HepG2 (cell line): ENCODE results near the gene USP38. TPM values are rescaled to one million over a fixed set of nuclear protein-coding genes. Genes with fewer than 3 reads are reported as not detected.

ENCODE experiments used
- ATAC-seq: fragments of 200-7000 bp; cut with Tn5 transposase; 3 replicates; pipeline ENCODE4 v1.9.1; 2020; ENCODE audit warnings: mild to moderate bottlenecking, moderate library complexity
- BruUV-seq: library from RNA; stranded (reverse); fragments of 400-500 nt; replicated peaks from 2 replicates; lab custom pipeline; 2021; lab: Mats Ljungman, UMichigan
- CTCF ChIA-PET: fragments of 300-600 bp; formaldehyde crosslinking; extraction: SDS; loops from one replicate; lab custom pipeline; 2021; ENCODE audit warnings: low total read pairs, inconsistent platforms, low intra/inter-chr PET ratio; lab: Yijun Ruan, JAX
- POLR2A ChIA-PET: fragments of 350-600 bp; sonication (Branson Sonifier 250); formaldehyde crosslinking; loops from one replicate; lab custom pipeline; 2020; ENCODE audit warnings: antibody characterized with exemption, inconsistent platforms; lab: Yijun Ruan, JAX
- DNase-seq: peaks from one replicate; pipeline ENCODE4 v3.0.0-alpha.2; 2015; ENCODE audit warnings: low spot score
- FAIRE-seq: peaks from 3 replicates; lab custom pipeline; 2011; peaks lifted over from hg19 to GRCh38; lab: Jason Lieb, UNC
- H2AFZ ChIP-seq: one replicate; pipeline ENCODE4 v1.6.1; 2011; ENCODE audit warnings: low read length, inconsistent platforms
- H3K27ac ChIP-seq: fragments of 300-600 bp; 3 replicates; pipeline ENCODE4 v1.8.0; 2011; ENCODE audit warnings: mixed run types, mild to moderate bottlenecking, mixed read lengths, low read length, inconsistent platforms; ENCODE audit not compliant: insufficient read depth; ENCODE audit errors: extremely low read length
- H3K27me3 ChIP-seq, 2 experiments: fragments of 200-600 bp in 1 of 2; 2 replicates in 1 of 2; 3 replicates in 1 of 2; pipeline versions ENCODE4 v1.6.0 to v1.8.0; 2011; ENCODE audit warnings: low read length in 2 of 2, mild to moderate bottlenecking in 2 of 2, moderate library complexity in 2 of 2, inconsistent platforms in 1 of 2; ENCODE audit not compliant: insufficient read depth in 2 of 2, control insufficient read depth in 1 of 2
- H3K36me3 ChIP-seq, 2 experiments: fragments of 200-600 bp in 1 of 2; replicated peaks in 1 of 2; 2 replicates in 1 of 2; 3 replicates in 1 of 2; pipeline versions ENCODE4 v1.5.1 to v1.8.0; 2011; ENCODE audit warnings: low read length in 2 of 2, inconsistent platforms in 1 of 2; ENCODE audit not compliant: insufficient read depth in 2 of 2, control insufficient read depth in 1 of 2
- H3K4me1 ChIP-seq: 2 replicates; pipeline ENCODE4 v1.5.1; 2012; ENCODE audit warnings: low read length, inconsistent platforms; ENCODE audit not compliant: insufficient read depth
- H3K4me2 ChIP-seq: 2 replicates; pipeline ENCODE4 v1.6.0; 2011; ENCODE audit warnings: low read depth, low read length, inconsistent platforms
- H3K4me3 ChIP-seq, 3 experiments: fragments of 200-600 bp in 1 of 3; sonication (generic), shearing (Covaris generic) in 1 of 3; replicated peaks in 1 of 3; 2 replicates each; pipeline ENCODE4 v1.5.1; 2011 to 2016; ENCODE audit warnings: low read length in 3 of 3, inconsistent platforms in 2 of 3, low read depth in 2 of 3, mild to moderate bottlenecking in 2 of 3, control low read depth in 1 of 3, mixed read lengths in 1 of 3; ENCODE audit not compliant: insufficient read depth in 1 of 3
- H3K79me2 ChIP-seq: one replicate; pipeline ENCODE4 v1.6.1; 2011; ENCODE audit warnings: low read length, inconsistent platforms; ENCODE audit not compliant: insufficient read depth
- H3K9ac ChIP-seq: 2 replicates; pipeline ENCODE4 v1.6.0; 2011; ENCODE audit warnings: mild to moderate bottlenecking, low read depth, low read length, inconsistent platforms; ENCODE audit not compliant: insufficient read depth
- H3K9me3 ChIP-seq: 2 replicates; pipeline ENCODE4 v1.5.1; 2012; ENCODE audit warnings: mild to moderate bottlenecking, low read length
- H4K20me1 ChIP-seq: 2 replicates; pipeline ENCODE4 v1.6.0; 2011; ENCODE audit warnings: inconsistent platforms, mild to moderate bottlenecking, low read length, moderate library complexity; ENCODE audit not compliant: insufficient read depth
- GZF1 ChIP-seq: sonication (generic); formaldehyde crosslinking; IDR thresholded peaks from 2 replicates; pipeline ENCODE4 v1.5.1; 2020; ENCODE audit warnings: mild to moderate bottlenecking, missing genetic modification reagents
- HNRNPL ChIP-seq: fragments of 200-400 bp; formaldehyde crosslinking; IDR thresholded peaks from 2 replicates; pipeline ENCODE4 v1.6.1; 2017; ENCODE audit warnings: mild to moderate bottlenecking, low read depth, low read length
- MTA1 ChIP-seq: sonication (generic); formaldehyde crosslinking; IDR thresholded peaks from 2 replicates; pipeline ENCODE4 v1.4.0; 2020; ENCODE audit warnings: missing genetic modification reagents, mild to moderate bottlenecking, borderline replicate concordance
- MXI1 ChIP-seq: IDR thresholded peaks from 3 replicates; pipeline ENCODE4 v1.6.1; 2012; ENCODE audit warnings: low read depth, low read length, inconsistent platforms, borderline replicate concordance
- NR2C2 ChIP-seq: sonication (generic); formaldehyde crosslinking; IDR thresholded peaks from 2 replicates; pipeline ENCODE4 v1.4.0; 2020; ENCODE audit warnings: missing genetic modification reagents, mild to moderate bottlenecking, moderate library complexity, borderline replicate concordance
- NR2F6 ChIP-seq, 2 experiments: IDR thresholded peaks; 2 replicates each; pipeline ENCODE4 v1.6.1; 2016; ENCODE audit warnings: antibody characterized with exemption in 1 of 2, mild to moderate bottlenecking in 1 of 2
- SETDB1 ChIP-seq: sonication (generic); formaldehyde crosslinking; IDR thresholded peaks from 2 replicates; pipeline ENCODE4 v1.5.1; 2020; ENCODE audit warnings: missing genetic modification reagents, mild to moderate bottlenecking, borderline replicate concordance
- ZFAT ChIP-seq: sonication (generic); formaldehyde crosslinking; conservative IDR thresholded peaks from 2 replicates; pipeline ENCODE4 v1.8.1; 2023; ENCODE audit warnings: missing genetic modification reagents, inconsistent platforms
- ZNF138 ChIP-seq: sonication (generic); formaldehyde crosslinking; IDR thresholded peaks from 2 replicates; pipeline ENCODE4 v1.5.0; 2020; ENCODE audit warnings: mild to moderate bottlenecking, low read depth, missing genetic modification reagents
- ZNF558 ChIP-seq: sonication (generic); formaldehyde crosslinking; IDR thresholded peaks from 2 replicates; pipeline ENCODE4 v1.9.0; 2022; ENCODE audit warnings: mild to moderate bottlenecking, missing genetic modification reagents, borderline replicate concordance
- ZNF589 ChIP-seq: sonication (generic); formaldehyde crosslinking; conservative IDR thresholded peaks from 2 replicates; pipeline ENCODE4 v1.8.0; 2022; ENCODE audit warnings: mild to moderate bottlenecking, moderate library complexity, missing genetic modification reagents
- ZNF670 ChIP-seq: sonication (generic); formaldehyde crosslinking; IDR thresholded peaks from 2 replicates; pipeline ENCODE4 v1.8.0; 2022; ENCODE audit warnings: mild to moderate bottlenecking, missing genetic modification reagents, borderline replicate concordance
- ZNF879 ChIP-seq: sonication (generic); formaldehyde crosslinking; IDR thresholded peaks from 2 replicates; pipeline ENCODE4 v1.8.1; 2023; ENCODE audit warnings: missing genetic modification reagents
- ZNF891 ChIP-seq: sonication (generic); formaldehyde crosslinking; IDR thresholded peaks from 2 replicates; pipeline ENCODE4 v1.5.0; 2020; ENCODE audit warnings: mild to moderate bottlenecking, missing genetic modification reagents
- ZZZ3 ChIP-seq: sonication (generic); formaldehyde crosslinking; IDR thresholded peaks from 2 replicates; pipeline ENCODE4 v1.4.0; 2020; ENCODE audit warnings: missing genetic modification reagents, mild to moderate bottlenecking, borderline replicate concordance
- WGBS: methylation state at CpG from one replicate; pipeline ENCODE4 v1.1.6; 2017; ENCODE audit warnings: low lambda C conversion rate; 5-methylcytosine and 5-hydroxymethylcytosine counted together
- in situ Hi-C: cut with HindIII; loops from 2 replicates; pipeline ENCODE4 v1.10.0; 2017; ENCODE audit warnings: low pct_unique_long_range_greater_than_20kb; ENCODE audit not compliant: extremely low pct_ligation_motif_present
- intact Hi-C: fragments of 100-400 bp; cut with micrococcal nuclease; formaldehyde crosslinking; loops from one replicate; pipeline ENCODE4 v1.10.0; 2022; ENCODE audit not compliant: unreplicated experiment
- polyA plus RNA-seq, 8 experiments: library from polyadenylated mRNA; depleted of rRNA in 3 of 8; stranded (reverse) in 7 of 8; unstranded in 1 of 8; fragments of >200 nt; fragmentation: Illumina TruSeq in 4 of 8; extraction: Trizol in 4 of 8; gene quantifications; 2 replicates each; pipeline versions ENCODE4 v1.2.1 to v1.2.3, GENCODE V29; 2011 to 2016; ENCODE audit warnings: low read depth in 4 of 8, missing spikeins in 1 of 8, mixed read lengths in 1 of 8; ENCODE audit not compliant: insufficient read depth in 1 of 8
- total RNA-seq, 5 experiments: library from RNA; depleted of rRNA; stranded (reverse); fragments of >200 nt; fragmentation: Illumina TruSeq; extraction: Trizol; gene quantifications; 2 replicates each; pipeline ENCODE4 v1.2.3, GENCODE V29; 2016; ENCODE audit warnings: low read depth in 1 of 5
- TF ChIP-seq, protein P1 (sequence below): sonication (generic); formaldehyde crosslinking; IDR thresholded peaks from 2 replicates; pipeline ENCODE4 v1.5.0; 2020; ENCODE audit warnings: missing genetic modification reagents

The USP38 gene
- total and polyA plus RNA-seq, 2 of the 13 experiments (the other 11 are each of a cell fraction or from before 2014, with no cell fraction given), result 4.5 to 11.8 TPM

DNA sequence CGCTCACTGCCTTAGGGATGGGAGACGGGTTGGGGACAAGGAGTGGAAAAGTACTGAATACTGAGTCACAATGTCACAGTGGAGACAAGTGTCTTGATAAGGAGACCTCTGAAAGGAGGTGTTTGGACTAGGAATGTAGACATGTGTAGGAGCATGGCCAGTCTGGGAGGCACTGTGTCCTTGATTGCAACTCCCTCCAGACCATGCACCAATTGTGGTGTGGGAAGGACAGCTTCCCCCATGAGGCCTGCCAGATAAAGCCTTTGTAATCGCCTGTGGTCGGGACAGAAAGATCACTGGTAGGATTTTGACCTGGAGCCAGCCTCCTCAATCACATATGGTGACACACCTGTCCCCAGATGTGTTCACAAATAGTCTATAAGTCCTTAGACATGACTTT is 64.1 kb downstream of the USP38 start:
- Histone ChIP-seq H3K9ac (no peak overlapping the region), H3K4me2 (no peak overlapping the region), H3K4me1 (no peaks in the 10 kb centered on the region), H3K27me3 (no peaks in the 10 kb centered on the region; a peak in 2 of 5 replicates), H2AFZ (no peak overlapping the region), H3K4me3 (no peak overlapping the region), H3K9me3 (no peaks in the 10 kb centered on the region), H3K27ac (no peak overlapping the region), H4K20me1 (no peaks in the 10 kb centered on the region), H3K79me2 (no peaks in the 10 kb centered on the region), H3K36me3 (no peaks in the 10 kb centered on the region)
- intact Hi-C loops, result no loop called here
- no peak for ATAC-seq
- BruUV-seq, result no TSS peak
- 50% methylated on average over 4 of the region's 4 CpGs for WGBS
- CTCF ChIA-PET, result no interaction called here
- no peak for FAIRE-seq
- in situ Hi-C loops, result no loop called here
- TF ChIP-seq ZNF589, result no peak
- TF ChIP-seq MTA1 (CRISPR knock-in tag), result no peak
- no peak for TF ChIP-seq ZNF138 (CRISPR knock-in tag)
- TF ChIP-seq ZNF879, result no peak
- no peak for TF ChIP-seq SETDB1 (CRISPR knock-in tag)
- no peak for TF ChIP-seq NR2C2 (CRISPR knock-in tag)
- TF ChIP-seq MXI1, result no peak
- DNase-seq, result no peak
- POLR2A ChIA-PET, result no interaction called here

DNA sequence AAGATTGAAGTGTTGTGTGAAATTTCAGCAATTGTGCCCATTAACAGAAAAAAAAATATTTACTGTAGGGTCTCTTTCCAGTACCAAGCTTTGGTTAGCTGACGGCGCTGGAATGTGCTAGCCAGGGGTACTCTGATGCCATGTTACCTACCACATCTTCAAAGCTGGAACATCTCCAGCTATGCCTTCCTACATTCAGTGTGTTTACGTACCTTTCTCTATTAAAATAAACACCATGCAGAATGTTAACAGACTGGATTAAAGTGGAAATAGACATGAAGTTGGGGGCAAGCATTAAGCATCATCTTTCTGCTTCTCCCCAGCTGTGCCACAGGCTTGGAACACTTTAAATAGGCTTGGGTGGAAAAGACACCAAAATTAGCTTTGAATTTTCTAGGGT is 65.9 kb downstream of the USP38 start:
- Histone ChIP-seq H4K20me1 (no peaks in the 10 kb centered on the region), H3K27me3 (no peaks in the 10 kb centered on the region; a peak in 2 of 5 replicates), H3K9ac (no peak overlapping the region), H3K4me3 (no peak overlapping the region), H3K4me2 (no peak overlapping the region), H3K4me1 (no peaks in the 10 kb centered on the region), H3K9me3 (no peaks in the 10 kb centered on the region), H2AFZ (no peak overlapping the region), H3K27ac (no peak overlapping the region), H3K79me2 (no peaks in the 10 kb centered on the region), H3K36me3 (no peaks in the 10 kb centered on the region)
- intact Hi-C loops (no loop called here), in situ Hi-C loops (no loop called here)
- no TSS peak for BruUV-seq
- 51% methylated on average over 3 of the region's 3 CpGs for WGBS
- CTCF ChIA-PET, result no interaction called here
- POLR2A ChIA-PET, result no interaction called here
- ATAC-seq (no peak), FAIRE-seq (no peak), DNase-seq (no peak)
- TF ChIP-seq, protein P1, sequence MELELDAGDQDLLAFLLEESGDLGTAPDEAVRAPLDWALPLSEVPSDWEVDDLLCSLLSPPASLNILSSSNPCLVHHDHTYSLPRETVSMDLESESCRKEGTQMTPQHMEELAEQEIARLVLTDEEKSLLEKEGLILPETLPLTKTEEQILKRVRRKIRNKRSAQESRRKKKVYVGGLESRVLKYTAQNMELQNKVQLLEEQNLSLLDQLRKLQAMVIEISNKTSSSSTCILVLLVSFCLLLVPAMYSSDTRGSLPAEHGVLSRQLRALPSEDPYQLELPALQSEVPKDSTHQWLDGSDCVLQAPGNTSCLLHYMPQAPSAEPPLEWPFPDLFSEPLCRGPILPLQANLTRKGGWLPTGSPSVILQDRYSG, result no peak
- TF ChIP-seq ZNF589, result no peak
- TF ChIP-seq ZNF558 (CRISPR knock-in tag), result no peak
- TF ChIP-seq HNRNPL, result no peak
- TF ChIP-seq ZNF891 (CRISPR knock-in tag), result no peak
- TF ChIP-seq GZF1 (CRISPR knock-in tag), result no peak
- no peak for TF ChIP-seq NR2F6 (IDR thresholded peaks at IDR 0.05)
- no peak for TF ChIP-seq NR2F6 (CRISPR knock-in tag; IDR thresholded peaks at IDR 0.05)
- TF ChIP-seq ZZZ3 (CRISPR knock-in tag), result no peak
- no peak for TF ChIP-seq ZFAT
- TF ChIP-seq ZNF670 (CRISPR knock-in tag), result no peak
